GM19463 (cell line): ENCODE data around the gene SLC10A7.

Source experiments
- ATAC-seq: cut with Tn5 transposase; IDR thresholded peaks from one replicate; pipeline ENCODE4 v1.9.1; 2021; ENCODE audit warnings: mild to moderate bottlenecking, moderate library complexity; ENCODE audit not compliant: unreplicated experiment

The SLC10A7 gene, protein sequence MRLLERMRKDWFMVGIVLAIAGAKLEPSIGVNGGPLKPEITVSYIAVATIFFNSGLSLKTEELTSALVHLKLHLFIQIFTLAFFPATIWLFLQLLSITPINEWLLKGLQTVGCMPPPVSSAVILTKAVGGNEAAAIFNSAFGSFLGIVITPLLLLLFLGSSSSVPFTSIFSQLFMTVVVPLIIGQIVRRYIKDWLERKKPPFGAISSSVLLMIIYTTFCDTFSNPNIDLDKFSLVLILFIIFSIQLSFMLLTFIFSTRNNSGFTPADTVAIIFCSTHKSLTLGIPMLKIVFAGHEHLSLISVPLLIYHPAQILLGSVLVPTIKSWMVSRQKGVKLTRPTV

DNA sequence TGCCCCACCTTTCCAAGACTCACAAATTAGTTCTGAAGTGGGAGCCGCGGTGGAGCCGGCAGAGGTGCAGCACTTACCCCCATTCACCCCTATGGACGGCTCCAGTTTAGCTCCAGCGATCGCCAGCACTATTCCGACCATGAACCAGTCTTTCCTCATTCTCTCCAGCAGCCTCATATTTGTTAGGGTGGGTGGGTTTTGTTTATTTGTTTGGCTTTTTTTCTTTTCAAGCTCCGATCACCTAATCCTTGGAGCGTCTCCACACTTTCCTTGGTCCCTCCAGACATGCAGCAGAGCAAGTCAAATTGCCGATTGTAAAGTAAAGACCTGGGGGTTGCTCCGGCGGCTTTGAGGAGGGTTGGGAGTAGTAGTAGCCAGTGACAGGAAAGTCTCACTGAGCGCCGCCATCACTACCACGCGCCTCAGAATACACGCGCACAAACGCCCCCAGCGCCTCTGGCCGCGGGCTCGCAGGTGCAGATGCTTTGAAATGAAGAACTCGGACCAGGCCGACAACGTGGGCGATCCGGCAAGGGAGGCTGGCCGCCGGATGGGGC, at the start of gene SLC10A7:
SLC10A7 (minus strand) TSS at position 400 of the 557 bp plus-strand sequence; CDS start at position 177, 223 bp downstream.
- ATAC-seq = peak; percentile 81

DNA sequence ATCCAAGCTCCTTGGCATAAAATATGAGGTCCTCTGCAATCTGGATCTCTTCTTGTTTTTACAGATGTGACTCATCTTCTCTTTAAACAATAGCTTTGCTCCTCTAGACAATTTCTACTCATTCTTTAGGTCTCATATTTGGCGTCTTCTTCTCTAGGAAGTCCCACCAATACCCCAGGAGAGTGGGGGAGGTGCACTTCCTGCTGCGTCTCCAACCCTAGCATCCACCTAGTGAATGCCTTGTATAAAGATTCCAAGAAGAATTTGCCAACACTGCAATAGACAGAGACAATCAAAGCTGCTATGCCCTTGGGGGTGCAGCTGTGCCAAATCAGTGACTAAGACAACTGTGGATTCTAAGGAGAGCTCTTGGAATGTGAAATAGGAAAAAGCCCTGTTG, 45.7 kb upstream of the SLC10A7 start:
- no peak for ATAC-seq

DNA sequence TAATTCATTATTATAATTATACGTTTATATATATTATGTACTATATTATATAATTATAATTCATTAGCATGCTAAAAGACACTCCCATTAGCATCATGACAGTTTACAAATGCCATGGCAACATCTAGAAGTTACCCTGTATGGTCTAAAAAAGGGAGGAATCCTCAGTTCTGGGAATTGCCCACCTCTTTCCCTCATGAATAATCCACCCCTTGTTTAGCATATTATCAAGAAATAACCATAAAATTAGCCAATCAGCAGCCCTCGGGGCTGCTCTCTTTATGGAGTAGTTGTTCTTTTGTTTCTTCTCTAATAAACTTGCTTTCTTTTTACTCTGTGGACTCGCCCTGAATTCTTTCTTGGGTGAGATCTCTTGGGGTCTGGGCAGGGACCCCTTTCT, 42.8 kb upstream of the SLC10A7 start:
- ATAC-seq = no peak

GRCh38 chr4:146550161-146550560, 28.4 kb upstream of the SLC10A7 start:
- ATAC-seq = no peak

DNA sequence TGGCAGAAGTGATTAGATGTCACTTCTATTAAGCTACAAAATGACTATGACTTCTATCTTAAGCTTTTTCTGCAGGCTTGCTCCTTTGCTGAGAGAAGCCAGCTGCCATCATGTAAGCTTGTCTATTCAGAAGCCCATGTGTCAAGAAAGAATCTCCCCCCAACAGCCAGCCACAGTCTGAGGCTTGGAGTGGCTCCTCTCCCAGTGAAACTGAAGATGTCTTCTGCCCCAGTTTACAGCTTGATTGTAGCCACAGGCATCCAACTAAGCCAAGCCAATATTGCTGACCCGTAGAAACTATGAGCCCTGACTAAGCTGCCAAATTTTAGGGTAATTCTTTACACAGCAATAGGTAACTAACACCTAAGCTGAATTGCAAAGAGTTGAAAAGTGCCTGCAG, 26.7 kb upstream of the SLC10A7 start:
- ATAC-seq = no peak

DNA sequence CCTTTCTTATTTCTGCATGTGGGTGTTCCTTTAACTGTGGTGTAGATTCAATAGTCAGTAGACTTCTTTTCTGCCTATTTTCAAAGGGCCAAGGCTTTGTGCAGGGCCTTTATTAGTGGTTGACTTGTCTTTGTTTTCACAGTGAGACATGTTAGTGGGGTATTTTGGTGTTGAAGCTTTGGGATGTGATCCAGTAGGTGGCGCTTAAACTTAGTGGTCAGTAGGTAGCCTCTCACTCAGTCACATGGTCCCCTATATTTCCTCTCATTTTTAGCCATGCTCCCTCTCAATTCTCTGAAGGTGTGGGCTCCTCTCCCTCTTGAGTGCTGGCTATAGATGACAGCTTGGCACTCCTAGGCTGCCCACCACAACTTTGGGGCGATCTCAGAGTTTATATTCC, 23.4 kb upstream of the SLC10A7 start:
- ATAC-seq = no peak

DNA sequence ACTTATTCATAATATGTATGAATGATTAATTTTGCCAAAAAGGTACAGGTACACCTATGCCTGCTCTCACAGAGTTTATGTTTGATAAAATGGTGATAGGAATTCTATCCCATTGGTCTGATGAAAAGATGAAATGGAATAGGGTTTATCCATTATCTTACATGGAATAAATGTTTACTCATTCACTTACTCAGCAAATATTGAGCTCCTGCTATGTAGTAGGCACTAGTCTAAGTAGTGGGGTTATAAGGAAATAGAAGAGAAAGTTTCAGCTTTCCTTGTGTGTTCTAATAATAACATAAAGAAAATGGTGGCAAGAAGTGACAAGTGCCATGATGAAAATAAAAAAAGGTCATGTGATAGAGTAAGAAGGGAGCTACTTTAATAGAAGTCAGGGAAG, 12.4 kb upstream of the SLC10A7 start:
- ATAC-seq = no peak

DNA sequence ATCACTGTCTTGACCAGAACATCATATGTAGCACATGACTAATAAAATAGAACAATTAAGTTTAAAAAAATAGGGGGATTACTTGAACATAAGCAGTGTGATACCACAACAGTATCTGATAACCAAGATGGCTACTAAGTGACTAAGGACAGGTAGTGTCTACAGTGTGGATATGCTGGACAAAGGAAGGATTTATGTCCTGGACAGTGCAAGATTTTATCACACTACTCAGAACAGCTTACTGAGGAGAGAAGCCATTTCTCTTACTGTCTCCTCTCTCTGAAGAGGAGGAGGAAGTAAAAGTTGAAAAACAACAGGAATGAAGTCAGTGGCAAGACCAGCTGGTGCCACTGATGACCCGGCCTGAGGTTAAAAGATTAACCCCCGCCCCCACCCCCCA, 4.0 kb upstream of the SLC10A7 start:
- ATAC-seq = no peak

DNA sequence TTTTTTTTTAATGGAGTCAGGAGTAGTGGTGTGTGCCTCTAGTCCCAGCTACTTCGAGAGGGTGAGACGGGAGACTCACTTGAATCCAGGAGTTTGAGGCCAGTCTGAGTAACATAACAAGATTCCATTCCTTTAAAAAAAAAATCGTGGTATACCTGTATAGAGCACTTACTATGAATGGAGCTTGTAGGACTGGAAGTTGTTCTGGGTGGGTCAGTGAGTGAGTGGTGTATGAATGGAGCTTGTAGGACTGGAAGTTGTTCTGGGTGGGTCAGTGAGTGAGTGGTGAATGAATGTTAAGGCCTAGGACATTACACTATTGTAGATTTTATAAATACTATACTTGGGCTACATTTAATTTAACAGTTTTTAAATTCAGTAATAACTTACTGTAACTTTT, 2.9 kb upstream of the SLC10A7 start:
- no peak for ATAC-seq

GRCh38 chr4:146522869-146523205, 1.1 kb upstream of the SLC10A7 start:
- peak; percentile 6 for ATAC-seq

DNA sequence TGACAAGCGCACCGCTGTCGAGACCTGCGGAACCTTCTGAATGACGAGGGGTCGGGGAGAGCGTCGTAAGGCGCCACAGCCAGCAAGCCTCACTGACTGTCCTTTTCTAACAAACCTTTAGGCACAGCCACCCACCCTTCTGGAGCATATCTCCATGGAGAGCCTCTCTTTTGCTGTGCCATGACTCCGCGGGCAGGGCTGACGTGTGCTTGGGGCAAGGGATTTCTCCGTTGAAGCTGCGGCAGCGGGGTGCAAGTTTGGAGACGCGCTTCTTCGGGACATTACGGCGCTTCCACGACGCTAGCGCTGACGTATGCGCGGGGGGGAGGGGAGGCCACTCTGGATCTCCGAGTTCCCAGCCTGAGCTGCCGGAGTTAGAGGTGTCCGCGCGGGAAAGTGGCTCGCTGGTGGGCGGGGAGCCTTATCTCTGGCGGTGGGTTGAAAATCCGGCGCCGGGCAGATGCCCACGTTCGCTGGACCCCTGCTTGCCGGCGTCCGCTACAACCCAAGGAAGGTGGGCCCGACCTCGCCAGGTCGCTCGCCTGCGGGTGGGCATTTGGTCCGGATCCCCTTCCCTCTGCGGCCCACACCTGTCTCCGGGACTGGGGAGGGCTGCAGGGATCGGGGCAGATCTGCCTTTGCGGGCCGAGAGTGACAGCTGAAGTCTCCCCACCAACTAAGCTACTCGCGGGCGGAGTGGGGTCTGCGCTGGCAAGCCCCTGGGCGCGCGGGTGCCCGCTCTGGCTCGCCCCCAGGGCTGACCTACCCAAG, 543 bp upstream of the SLC10A7 start:
- peak; percentile 72 for ATAC-seq

DNA sequence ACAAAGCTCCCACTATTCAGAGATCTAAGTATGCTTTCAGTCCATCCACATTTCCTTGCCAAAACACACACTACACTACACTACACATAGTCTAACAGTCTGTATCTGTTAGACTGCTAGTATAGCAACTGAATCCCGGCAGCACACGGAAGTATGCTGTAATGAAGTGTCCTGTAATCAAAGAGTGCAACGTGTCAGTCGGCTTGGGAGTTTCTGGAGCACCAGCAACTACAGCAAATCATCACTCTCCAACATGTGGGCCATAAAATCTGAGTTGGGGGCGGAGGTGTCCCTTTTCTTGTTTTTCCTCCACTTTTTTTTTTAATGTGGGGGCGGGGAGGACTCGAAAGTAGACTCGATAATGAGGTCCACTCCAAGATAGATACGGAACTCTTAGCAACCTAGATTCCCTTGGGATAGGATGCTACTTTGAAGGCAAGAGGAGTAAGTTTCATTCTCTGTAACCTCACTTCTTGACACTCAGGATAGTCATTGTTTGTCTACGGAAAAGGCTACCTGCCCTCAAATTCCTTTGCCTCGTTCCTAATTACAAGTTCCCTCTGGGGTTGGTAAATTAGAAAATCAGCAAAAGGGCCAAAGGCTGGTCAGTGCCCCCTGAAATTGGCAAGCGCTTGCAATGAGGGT, 722 bp downstream of the SLC10A7 start:
- ATAC-seq = peak; percentile 29

DNA sequence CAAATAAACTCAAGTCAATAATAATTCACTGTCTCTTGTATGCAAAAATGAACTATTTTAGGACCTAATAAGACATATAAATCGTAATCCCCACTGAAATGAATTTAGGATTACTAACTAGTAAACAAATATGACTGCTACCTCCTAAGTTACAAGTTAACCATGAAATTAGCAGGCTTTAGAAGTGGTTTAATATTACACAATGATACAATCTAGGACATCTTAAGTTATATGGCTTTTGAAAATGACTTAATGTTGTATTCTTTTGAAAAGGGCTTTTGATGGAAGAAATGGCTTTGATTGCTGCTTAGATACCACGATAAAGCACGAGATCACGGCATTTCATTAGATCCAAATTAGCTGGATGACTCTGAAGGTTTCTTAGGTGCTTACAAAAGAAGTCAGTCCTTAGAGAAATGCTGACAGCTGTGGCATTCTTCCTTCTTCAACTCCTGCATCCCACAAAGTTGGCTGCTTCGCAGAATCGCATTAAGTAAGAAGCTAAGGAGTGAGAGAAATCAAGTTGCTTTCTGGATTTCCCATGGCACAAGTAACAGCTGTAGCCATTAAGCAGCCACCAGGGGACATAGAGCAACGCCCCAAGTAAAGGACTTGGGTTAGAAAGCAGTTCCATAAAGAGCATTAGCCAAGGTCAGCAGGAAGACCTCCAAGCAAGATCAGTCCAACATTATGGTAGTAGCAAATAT, 6.9 kb downstream of the SLC10A7 start:
- no peak for ATAC-seq

DNA sequence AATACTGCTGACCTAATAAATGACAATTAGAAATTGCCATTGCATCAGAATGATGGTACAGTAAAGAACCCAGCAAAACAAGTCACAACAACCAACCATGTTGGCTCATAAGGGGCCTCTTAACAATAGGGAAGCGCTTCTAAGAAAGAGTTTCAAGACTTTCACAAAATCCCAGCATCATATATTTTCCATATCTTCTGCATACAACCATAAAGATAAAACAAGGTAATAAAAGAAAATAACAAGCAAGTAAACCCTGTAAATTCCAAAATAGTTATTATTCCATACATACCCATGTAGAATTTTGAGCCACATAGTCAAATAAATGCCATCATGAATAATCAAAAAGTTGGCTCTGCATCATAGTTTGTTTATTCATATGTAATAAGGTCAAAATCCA, 8.2 kb downstream of the SLC10A7 start:
- no peak for ATAC-seq

GRCh38 chr4:146511381-146511780, 10.4 kb downstream of the SLC10A7 start:
- ATAC-seq = no peak

GRCh38 chr4:146510942-146511341, 10.8 kb downstream of the SLC10A7 start:
- no peak for ATAC-seq

- ATAC-seq = no peak
Observed at GRCh38 chr4:146508229-146508939, 13.4 kb downstream of the SLC10A7 start.

DNA sequence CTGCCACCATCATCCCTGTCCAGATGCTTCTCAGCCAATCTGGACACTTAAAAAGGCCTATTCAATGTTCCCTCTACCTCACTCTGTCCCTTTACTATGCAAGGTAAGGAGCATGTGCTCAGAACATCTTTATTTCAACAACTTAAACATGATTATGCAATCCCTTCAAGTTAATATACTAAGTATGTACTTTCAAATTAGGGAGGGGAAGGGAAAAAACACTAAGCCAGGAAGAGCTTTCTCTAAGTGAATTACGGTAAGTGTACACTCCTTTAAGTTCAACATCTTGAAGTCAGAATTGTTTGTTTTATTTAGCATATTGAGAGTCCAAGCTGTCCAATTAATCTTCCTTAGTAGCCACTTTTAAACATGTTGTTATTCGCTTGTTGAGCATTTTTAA, 14.1 kb downstream of the SLC10A7 start:
- ATAC-seq = no peak

- peak; percentile 58 for ATAC-seq
Observed at GRCh38 chr4:146506272-146506671, 15.5 kb downstream of the SLC10A7 start.

DNA sequence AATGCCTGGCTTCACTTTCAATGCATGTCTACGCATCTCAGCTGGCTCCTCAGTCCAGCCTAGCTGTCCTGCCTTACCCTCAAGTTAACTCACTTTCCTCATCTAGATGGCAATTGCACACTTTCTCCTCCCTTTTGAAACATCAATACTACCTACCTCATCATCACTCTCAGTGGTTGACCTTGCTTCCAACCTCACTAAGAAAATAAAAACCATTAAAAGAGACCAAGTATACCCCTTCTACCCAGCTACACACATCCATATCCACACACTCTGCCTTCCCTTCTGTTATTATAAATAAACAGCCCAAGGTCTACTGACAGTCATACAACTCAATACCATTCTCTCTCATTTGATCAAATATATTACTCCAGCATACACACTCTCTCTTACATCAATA, 21.5 kb downstream of the SLC10A7 start:
- ATAC-seq = no peak
